GM06990 (cell line): ENCODE measurements around the gene ZNF205.

Experiments used
- DNase-seq: peaks from one replicate; pipeline ENCODE4 v3.0.0-alpha.2; 2011; ENCODE audit not compliant: insufficient read length; ENCODE audit errors: extremely low read depth
- H3K27me3 ChIP-seq: replicated peaks from 2 replicates; pipeline ENCODE4 v1.6.0; 2011; ENCODE audit warnings: low read length; ENCODE audit not compliant: control insufficient read depth, insufficient read depth
- H3K36me3 ChIP-seq: 2 replicates; pipeline ENCODE4 v1.5.1; 2011; ENCODE audit warnings: low read length; ENCODE audit not compliant: control insufficient read depth, insufficient read depth
- H3K4me3 ChIP-seq: replicated peaks from 2 replicates; pipeline ENCODE4 v1.5.1; 2011; ENCODE audit warnings: low read depth, mild to moderate bottlenecking, control low read depth, low read length
- TF ChIP-seq, protein P1 (sequence below): IDR thresholded peaks from 2 replicates; pipeline ENCODE4 v1.5.1; 2011; ENCODE audit warnings: low read length, control low read depth, mild to moderate bottlenecking, inconsistent platforms; ENCODE audit not compliant: insufficient read depth, poor library complexity, severe bottlenecking

Gene ZNF205

DNA sequence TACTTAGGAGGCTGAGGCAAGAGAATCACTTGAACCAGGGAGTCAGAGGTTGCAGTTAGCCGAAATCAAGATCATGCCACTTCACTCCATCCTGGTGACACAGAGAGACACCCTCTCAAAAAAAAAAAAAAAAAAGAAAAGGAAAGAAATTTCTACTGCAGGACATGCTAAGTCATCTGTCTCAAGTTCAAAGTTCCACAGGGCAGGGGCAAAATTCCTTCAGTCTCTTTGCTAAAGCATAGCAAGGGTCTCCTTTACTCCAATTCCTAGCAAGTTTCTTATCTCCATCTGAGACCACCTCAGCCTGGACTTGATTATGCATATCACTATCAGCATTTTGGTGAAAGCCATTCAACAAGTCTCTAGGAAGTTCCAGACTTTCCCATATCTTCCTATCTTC lies 27.9 kb upstream of the ZNF205 start:
- Histone ChIP-seq H3K27me3 (no peaks in the 10 kb centered on the region), H3K4me3 (no peak overlapping the region), H3K36me3 (no peaks in the 10 kb centered on the region)
- TF ChIP-seq, protein P1, sequence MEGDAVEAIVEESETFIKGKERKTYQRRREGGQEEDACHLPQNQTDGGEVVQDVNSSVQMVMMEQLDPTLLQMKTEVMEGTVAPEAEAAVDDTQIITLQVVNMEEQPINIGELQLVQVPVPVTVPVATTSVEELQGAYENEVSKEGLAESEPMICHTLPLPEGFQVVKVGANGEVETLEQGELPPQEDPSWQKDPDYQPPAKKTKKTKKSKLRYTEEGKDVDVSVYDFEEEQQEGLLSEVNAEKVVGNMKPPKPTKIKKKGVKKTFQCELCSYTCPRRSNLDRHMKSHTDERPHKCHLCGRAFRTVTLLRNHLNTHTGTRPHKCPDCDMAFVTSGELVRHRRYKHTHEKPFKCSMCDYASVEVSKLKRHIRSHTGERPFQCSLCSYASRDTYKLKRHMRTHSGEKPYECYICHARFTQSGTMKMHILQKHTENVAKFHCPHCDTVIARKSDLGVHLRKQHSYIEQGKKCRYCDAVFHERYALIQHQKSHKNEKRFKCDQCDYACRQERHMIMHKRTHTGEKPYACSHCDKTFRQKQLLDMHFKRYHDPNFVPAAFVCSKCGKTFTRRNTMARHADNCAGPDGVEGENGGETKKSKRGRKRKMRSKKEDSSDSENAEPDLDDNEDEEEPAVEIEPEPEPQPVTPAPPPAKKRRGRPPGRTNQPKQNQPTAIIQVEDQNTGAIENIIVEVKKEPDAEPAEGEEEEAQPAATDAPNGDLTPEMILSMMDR, result no peak
- no peak for DNase-seq

GRCh38 chr16:3084969-3085670 lies 27.3 kb upstream of the ZNF205 start:
- DNase-seq, result no peak
- TF ChIP-seq, protein P1, result no peak
- H3K4me3 ChIP-seq, result no peak overlapping the region
- no peaks in the 10 kb centered on the region for H3K36me3 ChIP-seq
- H3K27me3 ChIP-seq, result no peaks in the 10 kb centered on the region

DNA sequence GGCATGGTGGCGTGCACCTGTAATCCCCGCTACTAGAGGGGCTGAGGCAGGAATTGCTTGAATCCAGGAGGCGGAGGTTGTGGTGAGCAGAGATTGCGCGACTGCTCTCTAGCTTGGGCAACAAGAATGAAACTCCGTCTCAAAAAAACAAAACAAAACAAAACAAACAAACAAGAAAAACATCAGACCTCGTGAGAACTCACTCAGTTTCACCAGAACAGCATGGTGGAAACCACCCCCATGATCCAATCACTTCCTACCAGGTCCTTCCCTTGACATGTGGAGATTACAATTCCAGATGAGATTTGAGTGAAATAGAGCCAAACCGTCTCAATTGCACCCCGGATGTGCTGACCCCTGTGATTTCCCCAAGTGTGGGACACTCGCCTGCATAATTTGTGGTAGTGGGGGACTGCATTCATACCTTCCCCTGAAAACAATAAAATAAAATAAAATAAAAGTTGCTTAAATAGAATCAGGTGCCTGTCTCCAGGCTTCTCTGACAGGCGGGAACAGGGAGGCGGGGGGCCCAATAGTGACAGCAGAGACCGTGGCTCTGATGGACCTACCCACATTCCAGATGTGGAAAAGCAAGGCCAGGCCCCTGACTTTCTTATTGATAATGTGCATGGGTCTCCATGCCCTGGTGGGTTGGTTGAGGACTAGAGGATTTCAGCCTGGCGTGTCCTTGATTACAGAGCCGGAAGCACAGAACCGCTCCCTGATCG lies 26.4 kb upstream of the ZNF205 start:
- no peak for DNase-seq
- H3K36me3 ChIP-seq, result no peaks in the 10 kb centered on the region
- TF ChIP-seq, protein P1, result no peak
- H3K27me3 ChIP-seq, result no peaks in the 10 kb centered on the region
- no peak overlapping the region for H3K4me3 ChIP-seq

- no peak overlapping the region for H3K4me3 ChIP-seq
- H3K27me3 ChIP-seq, result no peaks in the 10 kb centered on the region
- DNase-seq, result no peak
- no peaks in the 10 kb centered on the region for H3K36me3 ChIP-seq
- TF ChIP-seq, protein P1, result no peak
These were observed 25.7 kb upstream of the ZNF205 start for GRCh38 chr16:3086596-3087242.

DNA sequence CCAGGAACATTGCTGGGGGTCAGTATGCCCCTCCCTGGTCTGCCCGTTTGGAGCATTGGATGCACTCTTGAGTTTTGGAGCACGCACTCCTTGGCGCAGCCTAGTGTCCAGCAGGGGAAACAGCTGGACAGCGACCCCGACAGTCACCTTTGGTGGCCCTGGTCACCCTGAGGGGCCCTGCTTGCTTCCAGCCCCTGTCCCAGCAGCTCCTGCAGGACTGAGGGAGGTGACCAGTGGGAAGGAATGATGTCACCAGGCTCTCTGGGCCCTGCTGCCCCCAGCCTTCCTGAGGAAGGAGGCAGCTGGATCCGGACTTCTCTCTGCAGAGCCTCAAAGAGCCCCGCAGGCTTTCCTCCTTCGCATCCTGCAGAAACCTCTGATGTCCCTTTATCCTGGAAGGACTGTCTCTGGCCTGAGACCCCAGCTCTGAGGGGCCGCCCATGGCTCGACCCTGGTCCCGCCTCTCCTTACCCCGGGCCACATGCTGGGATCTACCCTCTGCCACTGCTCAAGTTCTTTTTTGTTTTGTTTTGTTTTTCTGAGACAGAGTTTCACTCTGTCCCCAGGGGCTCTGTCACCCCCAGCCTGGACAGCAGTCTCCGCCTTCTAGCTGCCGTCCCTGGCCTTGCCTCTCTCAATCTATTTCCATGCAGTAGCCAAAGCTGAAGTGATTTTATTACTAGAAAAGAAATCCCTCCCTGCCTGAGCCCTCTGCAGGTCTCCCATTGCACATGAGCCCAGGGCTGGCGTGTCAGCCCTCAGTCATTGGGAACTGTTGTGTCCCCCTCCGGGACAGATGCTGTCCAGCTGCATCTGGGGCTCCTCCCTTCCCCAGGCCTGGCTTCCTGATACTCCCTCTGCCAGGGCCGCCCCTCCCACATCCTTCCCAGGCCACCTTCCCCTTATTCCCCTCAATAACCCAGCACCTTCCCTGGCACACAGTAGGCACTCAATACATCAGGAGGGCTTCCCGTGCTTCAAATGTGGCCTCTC lies 24.8 kb upstream of the ZNF205 start:
- TF ChIP-seq, protein P1, result peak; percentile 34
- Histone ChIP-seq H3K4me3 (no peak overlapping the region), H3K27me3 (no peaks in the 10 kb centered on the region), H3K36me3 (no peaks in the 10 kb centered on the region)
- no peak for DNase-seq
